NCI-H345 treated with DMSO at 0.1 percent for 48 hours (cell line): ENCODE results near the gene FAM204A.

Experiments
- DNase-seq: peaks from one replicate; lab custom pipeline; 2025; ENCODE audit not compliant: unreplicated experiment; lab: John Stamatoyannopoulos, UW

The FAM204A gene

DNA sequence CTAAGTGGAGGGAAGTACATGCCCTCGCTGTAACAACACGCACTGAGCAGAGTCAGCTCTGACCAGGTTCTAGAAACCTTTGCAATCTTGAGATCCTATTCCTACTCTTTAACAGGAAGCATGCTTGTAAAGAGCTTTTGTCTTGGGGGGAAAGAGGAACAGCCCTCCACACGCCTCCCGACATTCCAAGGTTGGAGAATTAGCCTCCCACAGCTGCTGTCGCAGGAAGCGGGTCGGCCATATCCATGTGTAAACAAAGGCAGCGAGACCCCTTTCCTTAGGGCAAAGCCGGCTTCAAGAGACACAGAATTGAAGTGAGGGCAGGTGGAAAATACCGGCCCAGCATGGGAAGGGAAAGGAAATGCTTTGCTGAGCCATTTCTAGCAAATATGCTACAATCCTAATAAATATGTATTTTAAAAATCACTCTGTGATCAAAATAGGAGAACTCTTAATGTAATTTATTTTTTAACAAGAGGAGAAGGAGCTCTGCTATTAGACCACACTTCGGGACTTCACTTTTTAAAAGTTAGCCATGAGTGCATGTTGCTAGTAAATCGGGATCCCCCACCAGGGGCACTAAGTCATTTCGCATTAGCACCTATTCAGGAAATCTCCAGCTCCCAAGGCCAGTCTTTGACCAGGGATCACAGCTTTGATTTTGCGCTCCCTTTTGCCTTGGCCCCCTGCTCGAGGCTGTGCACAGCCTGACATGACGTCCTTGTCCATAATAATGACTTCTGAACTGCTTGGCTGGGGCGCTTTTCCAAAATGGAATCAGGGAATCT lies 55.9 kb downstream of the FAM204A start:
- DNase-seq: no peak

DNA sequence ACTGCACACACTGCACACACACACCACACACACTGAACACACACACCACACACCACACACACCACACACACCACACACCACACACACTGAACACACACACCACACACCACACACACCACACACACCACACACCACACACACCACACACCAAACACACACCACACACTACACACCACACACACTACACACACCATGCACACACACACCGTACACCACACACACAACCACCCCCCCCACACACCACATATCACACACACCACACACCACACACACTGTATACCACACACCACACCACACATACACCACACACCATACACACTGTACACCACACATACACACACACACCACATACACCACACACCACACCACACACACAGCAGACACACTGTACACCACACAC lies 59.5 kb downstream of the FAM204A start:
- no peak for DNase-seq

DNA sequence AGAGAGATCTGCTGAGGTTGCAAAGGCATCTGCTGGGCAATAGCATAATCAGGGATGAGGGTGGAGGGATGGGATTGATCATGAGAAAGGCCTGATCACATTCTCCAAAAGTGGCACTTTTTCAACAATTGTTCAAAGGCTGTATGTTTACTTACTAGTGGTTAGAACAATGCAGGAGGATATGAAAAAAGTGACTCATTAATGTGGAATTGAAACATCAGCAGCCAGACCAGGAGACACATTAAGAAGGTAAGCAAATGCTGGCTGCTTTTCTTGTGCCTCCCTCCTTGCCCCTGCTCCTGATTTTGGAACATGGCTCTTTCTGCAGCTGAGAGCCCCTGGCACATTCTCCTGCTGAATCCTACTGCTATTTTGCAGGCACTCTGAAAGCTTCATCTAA lies 63.5 kb downstream of the FAM204A start:
- no peak for DNase-seq

DNA sequence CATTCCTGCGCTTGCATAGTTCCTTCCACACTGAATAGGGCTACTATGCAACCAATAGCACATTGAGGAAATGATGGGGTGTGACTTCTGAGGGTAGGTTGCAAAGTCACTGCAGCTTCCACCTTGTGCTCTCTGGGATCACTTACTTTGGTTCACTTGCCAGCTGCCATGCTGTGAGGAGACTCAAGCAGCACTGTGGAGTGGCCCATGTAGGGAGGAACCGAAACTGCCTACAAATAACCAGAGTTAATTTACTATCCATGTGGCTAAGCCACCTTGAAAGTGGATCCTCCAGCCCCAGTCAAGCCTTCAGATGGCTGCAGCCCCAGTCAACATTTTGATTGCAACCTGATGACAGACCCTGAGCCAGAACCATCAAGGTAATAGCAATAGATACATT lies 64.3 kb downstream of the FAM204A start:
- no peak for DNase-seq

DNA sequence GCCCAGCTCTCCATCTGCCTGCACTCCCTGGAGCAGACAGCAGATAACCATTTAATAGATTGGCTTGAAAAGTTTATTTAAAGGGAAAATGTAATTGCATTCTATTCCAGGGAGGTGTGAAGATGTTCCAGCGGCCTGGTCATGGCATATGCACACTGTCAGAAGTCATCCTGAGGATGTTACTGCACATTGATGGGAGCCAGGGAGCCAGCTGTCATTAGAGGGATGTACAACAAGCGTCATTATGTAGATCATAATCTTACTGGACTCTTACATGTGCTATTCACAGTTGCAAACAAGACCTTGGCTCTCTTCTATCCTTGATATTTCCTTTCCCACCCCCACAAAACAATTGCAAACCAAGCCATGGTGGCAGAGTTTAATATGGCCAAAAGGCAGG lies 65.4 kb downstream of the FAM204A start:
- DNase-seq: no peak

DNA sequence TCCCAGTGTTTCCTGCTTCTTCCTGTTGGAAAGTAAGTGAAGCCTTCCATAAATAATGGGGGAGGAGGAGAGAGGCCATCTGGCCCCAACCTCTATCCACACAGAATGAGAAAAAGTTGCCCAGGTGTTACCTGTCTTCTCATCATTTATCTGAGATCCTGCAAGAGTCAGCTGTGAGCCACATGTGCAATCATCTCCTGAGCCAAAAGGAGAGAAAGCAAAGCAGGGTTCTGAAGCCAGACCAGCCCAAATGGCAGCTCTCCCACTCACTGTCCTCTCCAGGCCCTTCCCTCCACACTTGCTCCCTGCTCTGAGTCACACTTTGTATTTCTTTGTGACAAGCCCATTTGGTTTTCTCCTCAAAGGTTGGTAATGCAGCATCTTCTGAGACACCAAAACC lies 65.9 kb downstream of the FAM204A start:
- DNase-seq: no peak

DNA sequence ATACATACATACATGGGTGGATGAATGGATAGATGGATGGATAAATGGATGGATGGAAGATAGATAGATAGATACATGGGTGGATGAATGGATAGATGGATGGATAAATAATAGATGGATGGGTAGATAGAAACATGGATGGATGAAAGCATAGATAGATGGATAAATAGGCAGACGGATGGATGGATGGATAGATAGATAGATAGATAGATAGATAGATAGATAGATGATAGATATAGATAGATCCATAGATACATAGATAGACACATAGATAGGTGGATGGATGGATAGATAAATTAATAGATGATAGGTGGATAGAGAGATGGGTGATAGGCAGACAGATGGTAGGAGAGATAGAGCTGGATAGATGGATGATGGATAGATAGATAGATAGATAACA lies 68.5 kb downstream of the FAM204A start:
- no peak for DNase-seq

DNA sequence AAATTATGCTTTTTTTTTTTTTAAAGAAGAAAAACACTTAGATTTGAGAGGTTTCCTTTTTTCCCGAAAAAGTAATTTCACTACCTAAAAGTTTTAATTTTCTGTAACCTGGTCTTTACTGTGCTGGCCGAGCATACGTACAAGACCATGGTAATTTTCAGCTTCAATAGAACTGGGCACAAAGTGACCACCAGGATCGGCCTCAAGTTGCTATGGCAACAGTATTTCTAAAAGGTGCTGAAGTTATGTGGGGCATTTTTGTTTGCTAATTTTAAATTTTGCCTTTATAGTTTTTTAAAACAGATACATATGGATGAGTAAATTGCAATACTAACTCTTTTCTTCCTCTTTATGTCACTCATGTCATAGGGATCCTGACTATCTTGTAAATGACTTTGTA lies 69.4 kb downstream of the FAM204A start:
- no peak for DNase-seq

DNA sequence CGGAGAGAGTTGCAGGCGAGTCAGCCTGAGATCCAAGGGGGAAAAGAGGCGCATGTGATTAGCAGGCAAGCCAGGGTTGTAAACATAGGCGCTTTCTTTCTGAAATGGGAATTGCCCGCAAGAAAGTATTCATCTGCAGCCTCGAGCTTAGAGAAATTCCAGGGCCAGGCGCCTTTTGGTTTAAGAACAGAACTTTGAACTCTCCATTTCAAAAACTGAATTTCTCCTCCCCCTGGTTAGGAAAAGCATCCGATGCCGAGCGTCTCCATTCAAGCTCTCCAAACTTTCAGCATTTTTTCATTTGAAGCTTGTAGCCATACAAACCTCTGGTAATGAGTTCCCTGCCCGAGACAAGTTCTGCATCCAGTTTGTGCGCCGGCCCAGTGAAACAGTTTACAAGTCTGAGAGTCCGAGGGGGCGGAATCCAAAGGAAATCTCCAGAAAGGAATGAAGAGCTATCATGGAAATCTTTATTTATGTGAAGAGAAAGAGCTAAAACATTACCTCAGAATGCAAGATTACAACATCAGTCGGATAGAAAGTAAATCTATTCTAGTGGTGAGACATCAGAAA lies 69.9 kb downstream of the FAM204A start:
- no peak for DNase-seq

DNA sequence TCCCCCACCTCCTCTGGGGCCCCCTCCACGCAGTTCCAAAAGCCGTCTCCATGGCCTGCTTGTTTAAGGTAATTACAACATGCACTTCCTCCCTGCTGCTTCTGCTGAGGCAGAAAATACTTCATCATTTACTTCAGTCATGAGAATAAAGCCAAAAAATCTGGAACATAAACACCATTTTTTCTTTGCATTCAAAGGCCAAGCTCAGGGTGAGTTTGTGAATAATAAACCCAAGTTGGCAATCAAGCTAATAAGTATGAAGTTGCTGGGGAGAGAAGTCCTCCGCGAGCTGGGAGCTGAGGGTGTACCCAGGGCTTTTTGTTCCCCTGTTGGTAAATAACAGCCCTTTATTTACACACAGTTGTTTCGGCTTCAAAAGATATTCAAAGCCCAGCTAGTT lies 70.5 kb downstream of the FAM204A start:
- DNase-seq: no peak

DNA sequence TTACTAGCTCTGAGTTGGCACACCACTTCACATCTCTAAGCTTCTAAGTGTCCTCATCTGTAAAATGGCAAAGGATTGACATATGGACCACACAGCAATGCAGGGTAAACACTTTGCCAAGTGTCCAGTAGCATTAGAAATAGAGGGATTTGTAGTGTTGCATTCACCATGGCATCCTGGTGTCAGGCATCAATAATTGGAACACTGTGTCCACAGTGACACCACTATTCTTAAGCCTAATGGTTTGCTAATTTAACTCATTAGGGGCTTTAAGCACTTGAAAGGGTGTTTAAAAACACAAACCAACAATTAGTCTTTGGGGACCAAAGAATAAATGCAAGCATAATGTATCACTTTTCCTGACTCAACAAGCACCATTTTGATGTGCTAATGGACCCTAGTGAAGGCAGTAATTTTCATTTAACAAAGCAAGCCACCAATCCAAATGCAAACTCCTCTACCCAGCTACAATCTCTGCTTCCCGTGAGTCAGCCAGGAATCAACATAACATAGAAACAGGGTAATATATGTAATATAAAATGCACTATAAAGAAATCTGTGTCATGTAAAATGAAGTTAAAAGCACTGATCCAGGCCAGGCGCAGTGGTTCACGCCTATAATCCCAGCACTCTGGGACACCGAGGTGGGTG lies 75.9 kb downstream of the FAM204A start:
- no peak for DNase-seq

DNA sequence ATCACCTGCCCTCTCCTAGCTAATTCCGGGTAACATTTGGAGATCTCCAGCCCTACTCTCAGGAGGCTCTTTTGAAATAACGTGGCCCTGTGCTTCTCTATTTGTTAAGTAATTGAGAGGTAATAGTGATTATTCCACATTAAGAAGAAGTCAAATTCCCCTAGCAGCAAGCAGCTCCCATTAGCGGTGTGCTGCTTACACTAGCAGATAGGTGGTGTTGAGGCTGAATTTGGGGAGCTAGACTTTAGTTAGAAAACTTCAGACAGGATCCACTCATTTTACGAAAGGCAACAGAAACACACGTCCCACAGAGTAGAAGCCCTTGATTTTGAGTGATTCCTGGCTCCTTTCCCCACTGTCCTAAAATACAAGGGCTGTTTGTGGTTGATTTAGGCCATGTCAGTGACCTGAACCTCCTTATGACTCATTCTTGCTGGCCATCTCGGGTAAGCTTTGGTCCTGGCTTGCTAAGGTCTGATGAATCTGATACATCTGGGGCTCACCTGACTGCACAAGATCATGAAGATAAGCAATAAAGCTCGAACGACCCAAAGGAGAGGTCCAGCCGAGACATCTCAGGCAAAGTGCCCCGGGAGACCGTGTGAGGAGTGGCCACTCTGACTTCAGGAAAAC lies 77.2 kb downstream of the FAM204A start:
- DNase-seq: no peak

DNA sequence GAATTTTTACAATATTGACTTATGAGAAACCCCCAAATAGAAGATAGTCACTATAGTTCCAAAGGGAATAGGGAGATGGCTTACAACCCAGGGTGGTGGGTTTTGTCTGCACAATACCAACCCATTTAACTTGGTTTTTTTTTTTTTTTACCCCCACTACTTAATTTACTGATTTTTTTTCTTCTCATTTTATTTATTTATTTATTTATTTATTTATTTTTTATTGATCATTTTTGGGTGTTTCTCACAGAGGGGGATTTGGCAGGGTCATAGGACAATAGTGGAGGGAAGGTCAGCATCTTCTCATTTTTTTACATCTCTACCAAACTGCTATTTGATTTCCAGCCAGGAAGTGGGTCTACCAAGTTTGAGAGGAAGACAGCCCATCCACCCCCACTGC lies 77.9 kb downstream of the FAM204A start:
- DNase-seq: no peak

DNA sequence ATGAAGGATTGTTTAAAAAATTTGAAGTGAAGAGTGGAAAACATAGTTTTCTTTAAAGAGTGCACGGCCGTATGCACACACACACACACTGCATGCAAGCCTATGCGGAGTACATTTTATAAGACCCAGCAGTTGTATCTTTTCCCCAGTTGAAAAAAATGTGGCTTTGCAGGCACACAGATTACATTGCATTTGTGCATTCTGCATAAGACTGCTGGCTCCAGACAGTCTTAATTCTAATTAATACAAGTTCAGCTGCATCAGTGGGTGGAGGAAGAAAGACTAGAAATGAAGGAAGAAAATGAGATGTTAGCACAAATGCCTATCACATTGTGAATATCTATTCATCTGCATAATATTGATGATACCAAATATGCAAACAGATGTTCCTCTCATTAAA lies 79.6 kb downstream of the FAM204A start:
- DNase-seq: no peak

DNA sequence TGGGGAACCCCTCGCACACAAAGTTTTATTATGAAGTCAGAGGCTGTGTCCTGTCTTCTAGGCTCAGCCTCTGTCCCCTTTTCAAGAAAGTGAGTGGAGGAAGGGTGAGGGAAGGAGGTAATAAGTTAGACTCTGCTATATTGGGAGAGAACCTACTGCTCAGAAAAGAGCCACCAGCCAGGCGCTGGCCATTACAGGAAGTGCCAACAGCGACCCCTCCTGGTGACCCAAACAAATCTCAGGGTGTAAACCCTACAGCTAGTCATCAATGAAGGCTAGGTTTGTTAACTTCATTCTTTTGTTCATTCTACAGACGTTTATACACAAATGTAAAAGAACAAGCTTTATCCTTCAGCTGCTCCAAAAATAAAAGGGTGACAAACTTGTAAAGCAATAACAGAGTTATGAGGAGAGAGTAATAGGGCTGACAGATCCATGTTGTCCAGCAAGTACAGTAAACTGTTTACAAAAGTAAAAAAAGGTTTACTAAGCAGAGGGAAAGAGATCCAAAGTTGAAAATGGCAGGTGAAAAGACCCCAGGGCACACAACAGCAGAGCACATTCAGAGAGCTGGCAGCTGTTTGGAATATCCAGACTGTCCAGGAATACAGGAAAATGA lies 82.7 kb downstream of the FAM204A start:
- no peak for DNase-seq

DNA sequence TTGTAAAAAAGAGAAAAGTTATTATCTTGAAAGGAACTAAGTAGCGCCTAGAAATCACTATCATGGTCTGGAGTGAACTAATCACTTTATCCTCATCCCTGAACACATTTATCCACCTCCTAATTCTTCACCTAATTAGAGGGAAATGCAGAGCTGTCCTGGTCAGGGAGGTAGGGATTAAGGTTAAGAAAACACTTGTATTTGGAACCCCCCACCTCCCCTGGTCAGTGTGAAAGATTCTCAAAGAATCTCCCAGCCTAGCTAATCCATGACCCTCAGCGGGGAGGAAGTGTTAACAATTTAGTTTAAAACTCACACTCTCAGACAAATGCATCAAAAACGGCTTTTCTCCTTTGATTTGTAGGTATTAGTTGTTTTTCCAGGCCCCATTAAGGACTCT lies 83.8 kb downstream of the FAM204A start:
- DNase-seq: no peak

DNA sequence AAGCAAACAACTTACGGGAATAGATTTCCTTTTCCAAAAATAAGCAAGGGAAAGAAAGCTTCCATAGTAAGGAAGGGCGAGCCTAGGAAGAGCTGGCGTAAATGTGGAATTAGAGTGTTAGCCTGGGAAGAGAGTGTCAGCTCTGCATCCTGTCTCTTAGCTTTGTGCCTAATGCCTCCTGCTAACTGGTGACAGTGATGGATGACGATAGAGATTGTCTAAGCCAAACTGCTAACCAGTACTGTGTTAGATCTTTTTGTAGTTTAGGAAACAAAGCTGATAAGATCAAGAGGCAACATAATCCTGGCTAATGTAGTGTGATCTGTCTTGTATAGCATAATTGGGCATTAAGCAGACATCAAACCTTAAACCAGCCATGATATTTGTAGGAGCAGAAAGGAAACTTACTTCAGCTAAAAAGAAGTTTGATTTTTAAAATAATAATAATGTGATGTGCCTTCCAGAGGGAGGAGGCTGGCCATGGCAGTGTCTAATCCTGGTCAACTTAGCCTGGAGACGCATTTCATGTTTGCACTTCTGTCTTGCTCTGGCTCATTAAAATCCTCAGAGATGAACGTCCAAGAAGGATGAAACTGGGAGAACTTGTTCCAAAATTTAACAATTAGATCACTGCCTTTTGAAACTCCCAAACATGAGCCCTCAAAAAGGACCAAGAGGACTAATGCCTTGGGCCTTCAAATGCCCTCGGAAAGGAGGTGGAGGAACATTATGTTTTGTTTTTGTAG lies 85.1 kb downstream of the FAM204A start:
- no peak for DNase-seq

DNA sequence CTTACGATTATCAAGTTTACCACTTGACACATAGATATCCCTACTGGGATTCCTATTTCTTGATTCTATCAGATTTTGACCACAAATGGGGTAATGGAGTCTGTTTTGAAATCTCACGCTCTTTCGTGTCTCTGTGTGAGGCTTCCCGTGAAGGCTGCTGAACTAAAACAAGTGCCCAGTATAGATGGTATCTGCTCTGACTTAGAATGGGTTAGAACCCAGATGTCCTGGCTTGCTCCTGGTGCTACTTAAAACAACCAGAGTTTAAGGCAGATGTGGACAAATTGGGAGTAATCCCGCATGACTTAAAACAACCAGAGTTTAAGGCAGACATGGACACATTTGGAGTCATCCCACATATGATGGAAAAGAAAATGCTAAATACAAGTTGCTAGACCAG lies 85.9 kb downstream of the FAM204A start:
- no peak for DNase-seq

DNA sequence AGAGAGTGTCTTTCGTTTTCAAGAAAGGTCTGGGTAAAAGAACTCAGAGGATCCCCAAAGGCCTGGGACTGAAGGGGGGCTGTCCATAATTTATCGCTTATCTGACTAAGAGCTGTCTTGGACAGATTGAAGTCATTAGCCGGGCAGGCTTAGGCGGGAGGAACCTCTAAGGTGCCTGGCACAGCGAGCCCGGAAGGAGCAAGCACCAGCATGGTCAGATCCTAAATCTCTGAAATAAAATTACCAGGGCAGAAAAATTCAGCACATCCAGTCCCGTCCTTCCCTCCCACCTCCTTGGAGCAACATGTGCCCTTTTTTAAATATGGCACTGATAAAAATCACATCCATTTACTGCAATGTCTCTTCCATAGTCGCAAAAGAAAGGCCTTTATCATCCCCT lies 86.8 kb downstream of the FAM204A start:
- DNase-seq: no peak

DNA sequence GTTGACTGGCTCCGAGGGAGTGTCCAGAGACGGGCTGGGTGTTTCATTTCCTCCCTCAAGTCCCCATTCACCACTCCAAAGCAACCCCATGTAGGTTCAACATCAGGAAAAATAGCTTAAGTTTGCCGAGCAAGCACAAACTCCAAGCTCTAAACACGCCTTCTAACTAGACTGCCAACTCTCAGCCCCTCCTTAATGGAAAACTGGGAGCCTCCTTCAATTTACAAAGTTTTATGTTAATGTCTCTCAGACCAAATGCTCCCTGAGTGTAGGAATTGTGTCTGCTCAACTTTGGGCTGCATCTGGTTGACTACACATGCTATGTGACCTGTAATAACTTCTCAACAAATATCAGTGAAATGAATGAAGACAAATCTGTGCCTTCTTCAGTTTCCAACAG lies 87.5 kb downstream of the FAM204A start:
- no peak for DNase-seq

DNA sequence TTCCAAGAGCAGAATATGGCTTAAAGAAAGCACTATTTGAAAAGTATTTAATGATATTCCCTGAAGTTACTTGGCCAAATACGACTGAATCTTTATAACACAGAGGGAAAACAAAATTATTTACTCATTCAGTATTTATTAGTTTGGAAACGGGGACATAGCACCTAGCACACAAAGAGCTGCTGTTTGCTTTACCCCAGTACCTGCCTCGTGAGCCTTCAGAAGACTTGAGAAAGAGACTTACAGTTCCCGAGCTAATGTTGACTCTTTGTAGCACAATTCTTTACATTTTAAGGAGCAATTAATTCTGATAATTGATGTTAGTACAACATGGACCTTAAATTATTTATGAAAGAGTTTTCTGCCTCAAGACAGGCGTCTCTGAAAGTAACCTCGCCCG lies 88.7 kb downstream of the FAM204A start:
- no peak for DNase-seq
